Vagina (tissue), 2 donors: ENCODE measurements around the gene SLC10A3. TPM values are rescaled to one million over a fixed set of nuclear protein-coding genes. Genes with fewer than 3 reads are reported as not detected.
A peak's percentile ranks its signal among the peaks of the same experiment; 100 is the strongest.

Experiments
- DNase-seq, 2 donors: peaks; one replicate each; pipeline ENCODE4 v3.0.0-alpha.2; 2017; ENCODE audit errors: extremely low spot score in 2 of 2
- H3K27ac ChIP-seq: fragments of 200-600 bp; sonication (generic); one replicate; pipeline ENCODE4 v1.5.1; 2019
- H3K27me3 ChIP-seq: fragments of 200-600 bp; sonication (generic); one replicate; pipeline ENCODE4 v1.5.1; 2019
- H3K36me3 ChIP-seq, 2 donors: fragments of 200-600 bp; sonication (generic); one replicate each; pipeline ENCODE4 v1.5.1; 2017 to 2019
- H3K4me1 ChIP-seq: fragments of 200-600 bp; sonication (generic); one replicate; pipeline ENCODE4 v1.5.1; 2019
- H3K4me3 ChIP-seq, 2 donors: fragments of 200-600 bp; sonication (generic); 1 replicate in 1 of 2; 2 replicates in 1 of 2; pipeline ENCODE4 v1.5.1; 2016 to 2019
- H3K9me3 ChIP-seq: fragments of 200-600 bp; sonication (generic); one replicate; pipeline ENCODE4 v1.5.1; 2019
- POLR2A ChIP-seq, 2 donors: fragments of 450-650 bp; IDR thresholded peaks; one replicate each; pipeline ENCODE4 v1.6.1; 2017; ENCODE audit warnings: antibody characterized with exemption in 2 of 2, mild to moderate bottlenecking in 2 of 2, moderate library complexity in 2 of 2
- POLR2AphosphoS5 ChIP-seq, 2 donors: sonication (generic); formaldehyde crosslinking; IDR thresholded peaks; one replicate each; pipeline ENCODE4 v1.9.0; 2017; ENCODE audit warnings: antibody characterized with exemption in 2 of 2, mild to moderate bottlenecking in 2 of 2, low read depth in 1 of 2; ENCODE audit not compliant: insufficient read depth in 1 of 2
- intact Hi-C: fragments of 100-400 bp; cut with DNase I; formaldehyde crosslinking; loops from one replicate; pipeline ENCODE4 v1.15.1; 2023
- total RNA-seq: library from RNA; depleted of rRNA; stranded (reverse); fragments of >200 nt; gene quantifications from one replicate; pipeline ENCODE4 v1.2.3, GENCODE V29; 2016
- TF ChIP-seq, protein P1 (sequence below), 3 experiments: fragments of 450-650 bp in 2 of 3; fragments of 200-600 bp in 1 of 3; sonication (generic) in 1 of 3; IDR thresholded peaks; one replicate each; pipeline ENCODE4 v1.5.1; 2017 to 2019; ENCODE audit warnings: antibody characterized with exemption in 3 of 3, mild to moderate bottlenecking in 2 of 3, moderate library complexity in 2 of 3

SLC10A3 gene
- total RNA-seq, 1 donor from 2014 or later: 28.2 TPM

DNA sequence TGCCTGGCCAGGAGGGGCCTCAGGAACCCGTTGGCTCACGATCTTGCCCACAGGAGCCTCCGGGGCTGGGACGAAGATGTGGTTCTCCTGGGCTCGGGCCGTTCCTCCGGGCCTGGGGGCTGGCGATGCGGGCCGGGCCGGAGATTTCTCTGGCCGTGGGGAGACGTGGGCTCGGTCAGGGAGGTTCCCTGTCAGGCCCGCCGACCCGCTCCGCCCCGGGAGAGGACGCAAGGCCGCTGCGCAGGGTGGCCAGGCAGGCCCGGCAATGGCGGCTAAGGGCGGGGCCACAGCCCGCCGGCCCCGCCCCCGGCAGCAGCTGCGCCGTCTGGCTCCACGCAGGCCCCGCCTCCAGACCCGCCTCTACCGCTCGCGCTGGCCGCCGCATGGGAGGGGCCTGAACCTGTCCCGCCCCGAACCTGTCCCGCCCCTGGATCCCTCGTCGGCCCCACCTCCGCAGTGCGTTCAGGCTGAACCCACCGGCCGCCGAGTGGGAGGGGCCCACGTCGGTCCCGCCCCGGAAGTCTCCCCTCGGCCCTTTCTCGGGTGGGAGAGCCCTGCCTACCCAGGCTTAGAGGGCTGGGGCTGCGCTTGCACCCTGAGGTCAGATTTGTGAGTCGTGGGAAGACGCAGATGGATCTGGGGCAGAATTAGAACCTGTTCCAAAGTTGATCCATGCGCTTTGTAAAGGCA is 25.7 kb upstream of the SLC10A3 start, which contains the start of gene FAM3A:
Gene FAM3A (minus strand): TSS at position 267 of the 690 bp plus-strand sequence. CDS start 460 bp downstream, outside the sequence.
- Histone ChIP-seq H3K9me3 (no peaks in the 10 kb centered on the region), H3K27ac (peak within 1 kb of the TSS; percentile 82), H3K4me1 (no peaks in the 10 kb centered on the region), H3K4me3 (peak within 1 kb of the TSS; percentile 50 to 62), H3K27me3 (no peaks in the 10 kb centered on the region), H3K36me3 (no peaks in the 10 kb centered on the region)
- intact Hi-C loops: loop anchor here (5.0 kb wide), 1 partner anchor 39 kb away; the partner anchor contains the start of gene LAGE3
- TF ChIP-seq POLR2A (IDR thresholded peaks at IDR 0.05) (peak in 1 of 2 donors; percentile 87), POLR2AphosphoS5 (IDR thresholded peaks at IDR 0.05; ENCODE audit: insufficient read depth in 1 of 2, low read depth in 1 of 2) (peak in 1 of 2 donors; percentile 89)
- TF ChIP-seq, protein P1, sequence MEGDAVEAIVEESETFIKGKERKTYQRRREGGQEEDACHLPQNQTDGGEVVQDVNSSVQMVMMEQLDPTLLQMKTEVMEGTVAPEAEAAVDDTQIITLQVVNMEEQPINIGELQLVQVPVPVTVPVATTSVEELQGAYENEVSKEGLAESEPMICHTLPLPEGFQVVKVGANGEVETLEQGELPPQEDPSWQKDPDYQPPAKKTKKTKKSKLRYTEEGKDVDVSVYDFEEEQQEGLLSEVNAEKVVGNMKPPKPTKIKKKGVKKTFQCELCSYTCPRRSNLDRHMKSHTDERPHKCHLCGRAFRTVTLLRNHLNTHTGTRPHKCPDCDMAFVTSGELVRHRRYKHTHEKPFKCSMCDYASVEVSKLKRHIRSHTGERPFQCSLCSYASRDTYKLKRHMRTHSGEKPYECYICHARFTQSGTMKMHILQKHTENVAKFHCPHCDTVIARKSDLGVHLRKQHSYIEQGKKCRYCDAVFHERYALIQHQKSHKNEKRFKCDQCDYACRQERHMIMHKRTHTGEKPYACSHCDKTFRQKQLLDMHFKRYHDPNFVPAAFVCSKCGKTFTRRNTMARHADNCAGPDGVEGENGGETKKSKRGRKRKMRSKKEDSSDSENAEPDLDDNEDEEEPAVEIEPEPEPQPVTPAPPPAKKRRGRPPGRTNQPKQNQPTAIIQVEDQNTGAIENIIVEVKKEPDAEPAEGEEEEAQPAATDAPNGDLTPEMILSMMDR (IDR thresholded peaks at IDR 0.05): no peak
- no peak for DNase-seq

DNA sequence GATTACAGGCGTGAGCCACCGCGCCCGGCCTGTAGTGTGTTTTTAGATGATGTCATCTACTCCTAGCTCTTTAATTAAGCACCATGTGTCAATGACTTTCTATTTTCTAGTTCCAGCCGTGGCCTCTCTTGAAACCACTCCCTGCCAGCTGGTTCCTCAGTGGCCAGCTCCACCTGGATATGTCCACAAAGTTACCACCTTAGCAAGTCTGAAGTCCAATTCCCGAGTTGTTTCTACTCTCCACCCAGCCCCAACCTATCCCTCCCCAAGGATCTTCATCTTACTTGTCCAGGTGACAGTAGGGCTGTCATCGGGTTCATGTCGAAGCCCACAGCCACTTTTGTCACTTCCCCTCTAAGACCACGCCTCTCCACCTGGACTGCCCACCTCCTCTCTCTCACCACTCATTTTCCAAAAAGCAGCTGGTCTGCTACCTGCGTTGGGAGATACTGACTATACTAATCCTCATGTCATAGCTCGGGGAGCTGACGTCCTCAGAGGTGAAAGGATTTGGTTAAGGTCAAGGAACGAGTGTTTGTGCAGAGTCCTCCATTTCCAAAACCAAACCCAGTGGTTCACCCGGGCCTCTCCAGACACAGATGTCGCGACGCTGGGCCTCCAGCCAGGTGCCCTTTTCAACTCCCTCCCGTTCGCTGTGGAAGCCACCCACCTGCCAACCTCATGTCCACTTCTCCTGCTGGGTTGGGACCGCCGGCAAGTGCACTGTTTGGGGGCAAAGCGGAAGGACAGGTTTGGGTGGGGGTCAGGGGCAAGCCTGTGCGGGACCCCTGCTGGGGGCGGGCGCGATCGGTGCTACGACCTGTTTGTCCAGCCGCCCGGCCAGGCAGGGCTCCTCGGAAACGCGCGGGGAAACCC is 24.9 kb upstream of the SLC10A3 start:
- TF ChIP-seq, protein P1 (IDR thresholded peaks at IDR 0.05): no peak
- Histone ChIP-seq H3K4me3 (peak overlapping the region; percentile 50 to 62), H3K27me3 (no peaks in the 10 kb centered on the region), H3K27ac (peak overlapping the region; percentile 82), H3K4me1 (no peaks in the 10 kb centered on the region), H3K36me3 (no peaks in the 10 kb centered on the region), H3K9me3 (no peaks in the 10 kb centered on the region)
- intact Hi-C loops: loop anchor here (5.0 kb wide), 1 partner anchor 38 kb away; the partner anchor contains the start of gene LAGE3
- DNase-seq: no peak

DNA sequence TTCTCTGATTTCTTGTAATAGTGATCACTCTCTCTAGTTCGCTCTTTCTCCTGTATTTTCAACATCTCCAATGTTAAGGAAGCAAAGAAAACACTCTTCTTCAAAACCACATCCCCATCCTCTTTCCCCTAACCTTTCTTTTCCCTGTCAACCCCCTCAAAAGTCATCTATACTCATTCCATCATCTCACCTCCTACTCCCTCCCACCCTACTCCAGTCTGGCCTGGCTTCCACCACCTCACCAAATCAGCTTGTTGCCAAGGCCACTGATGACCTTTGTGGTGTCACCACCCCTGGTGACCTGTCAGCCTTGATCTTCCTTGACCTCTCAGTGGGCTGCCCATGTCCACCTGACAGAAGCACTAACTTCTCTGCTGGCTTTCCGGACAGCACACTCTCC is 23.3 kb upstream of the SLC10A3 start:
- Histone ChIP-seq H3K4me1 (no peaks in the 10 kb centered on the region), H3K4me3 (no peak overlapping the region), H3K27me3 (no peaks in the 10 kb centered on the region), H3K36me3 (peaks cover 0 to 1% of the 10 kb centered on the region in 2 donors), H3K27ac (no peak overlapping the region), H3K9me3 (no peaks in the 10 kb centered on the region)
- intact Hi-C loops: no loop called here
- DNase-seq: no peak
- no peak for TF ChIP-seq POLR2A (IDR thresholded peaks at IDR 0.05)
- TF ChIP-seq, protein P1 (IDR thresholded peaks at IDR 0.05): no peak
- no peak for TF ChIP-seq POLR2AphosphoS5 (IDR thresholded peaks at IDR 0.05; ENCODE audit: insufficient read depth in 1 of 2, low read depth in 1 of 2)

GRCh38 chrX:154512879-154513553 is 22.6 kb upstream of the SLC10A3 start:
- H3K4me3 ChIP-seq: no peak overlapping the region
- TF ChIP-seq POLR2A (IDR thresholded peaks at IDR 0.05) (no peak), POLR2AphosphoS5 (IDR thresholded peaks at IDR 0.05; ENCODE audit: insufficient read depth in 1 of 2, low read depth in 1 of 2) (no peak)
- TF ChIP-seq, protein P1 (IDR thresholded peaks at IDR 0.05): no peak
- H3K4me1 ChIP-seq: no peaks in the 10 kb centered on the region
- intact Hi-C loops: no loop called here
- no peaks in the 10 kb centered on the region for H3K27me3 ChIP-seq
- H3K9me3 ChIP-seq: no peaks in the 10 kb centered on the region
- no peak for DNase-seq
- H3K36me3 ChIP-seq: peaks cover 0 to 7% of the 10 kb centered on the region in 2 donors
- H3K27ac ChIP-seq: no peak overlapping the region
